Spinal cord (tissue), 10 donors: ENCODE measurements around the gene XYLT1. TPM values are rescaled to one million over a fixed set of nuclear protein-coding genes. Genes with fewer than 3 reads are reported as not detected.
A peak's percentile ranks its signal among the peaks of the same experiment; 100 is the strongest.

Source experiments
- DNase-seq, 6 donors: peaks; one replicate each; pipeline versions ENCODE4 v3.0.0 to v3.0.0-alpha.2; 2013 to 2015; ENCODE audit warnings: low spot score in 6 of 6, low read depth in 4 of 6
- H3K27ac ChIP-seq: one replicate; pipeline ENCODE4 v1.5.1; 2013; ENCODE audit warnings: low read depth, low read length, control low read depth
- H3K27me3 ChIP-seq: one replicate; pipeline ENCODE4 v1.6.1; 2013; ENCODE audit warnings: low read length; ENCODE audit not compliant: control insufficient read depth, insufficient read depth
- H3K36me3 ChIP-seq: one replicate; pipeline ENCODE4 v1.6.1; 2013; ENCODE audit warnings: low read length; ENCODE audit not compliant: control insufficient read depth, insufficient read depth
- H3K4me1 ChIP-seq: one replicate; pipeline ENCODE4 v1.6.1; 2013; ENCODE audit warnings: low read length; ENCODE audit not compliant: control insufficient read depth, insufficient read depth
- H3K4me3 ChIP-seq: one replicate; pipeline ENCODE4 v1.5.1; 2013; ENCODE audit warnings: low read depth, low read length, control low read depth
- H3K9me3 ChIP-seq: one replicate; pipeline ENCODE4 v1.6.1; 2013; ENCODE audit warnings: low read length; ENCODE audit not compliant: control insufficient read depth, insufficient read depth
- WGBS: methylation state at CpG from one replicate; pipeline ENCODE4 v1.1.5; 2013; ENCODE audit warnings: missing lambda C conversion rate; ENCODE audit not compliant: insufficient coverage; 5-methylcytosine and 5-hydroxymethylcytosine counted together
- polyA plus RNA-seq, 2 donors: library from polyadenylated mRNA; unstranded; fragments of 120-200 nt; gene quantifications; one replicate each; pipeline ENCODE4 v1.2.1, GENCODE V29; 2013; ENCODE audit not compliant: insufficient read length in 2 of 2
- total RNA-seq, 2 donors: library from RNA; depleted of rRNA in 1 of 2; stranded (reverse); fragments of 120-200 nt in 1 of 2; fragments of >200 nt in 1 of 2; gene quantifications; one replicate each; pipeline versions ENCODE4 v1.2.3 to v1.2.4, GENCODE V29; 2013 to 2014
- donor health status: healthy.

Gene XYLT1
- total and polyA plus RNA-seq, 4 donors, result 13.0 to 17.0 (median 15.2) TPM

- Histone ChIP-seq H3K4me3 (no peak overlapping the region), H3K27ac (no peak overlapping the region), H3K4me1 (peaks cover 12% of the 10 kb centered on the region), H3K9me3 (no peaks in the 10 kb centered on the region), H3K36me3 (no peaks in the 10 kb centered on the region), H3K27me3 (peaks cover 2% of the 10 kb centered on the region)
- 90% methylated on average over 11 of the region's 11 CpGs for WGBS
- DNase-seq, result no peak
Measured at GRCh38 chr16:17348826-17349225, 121.9 kb downstream of the XYLT1 start.

- Histone ChIP-seq H3K27ac (no peak overlapping the region), H3K4me3 (no peak overlapping the region), H3K27me3 (peaks cover 2% of the 10 kb centered on the region), H3K36me3 (no peaks in the 10 kb centered on the region), H3K4me1 (peaks cover 14% of the 10 kb centered on the region), H3K9me3 (no peaks in the 10 kb centered on the region)
- DNase-seq, result no peak
- WGBS, result 100% methylated on average over 9 of the region's 11 CpGs
Measured at GRCh38 chr16:17348042-17348783, 122.5 kb downstream of the XYLT1 start.

- WGBS, result 80% methylated on average over 2 of the region's 5 CpGs
- H3K27me3 ChIP-seq, result peaks cover 2% of the 10 kb centered on the region
- no peaks in the 10 kb centered on the region for H3K36me3 ChIP-seq
- peaks cover 19% of the 10 kb centered on the region for H3K4me1 ChIP-seq
- no peak overlapping the region for H3K4me3 ChIP-seq
- DNase-seq, result no peak
- H3K27ac ChIP-seq, result no peak overlapping the region
- H3K9me3 ChIP-seq, result no peaks in the 10 kb centered on the region
Measured at GRCh38 chr16:17347624-17348023, 123.1 kb downstream of the XYLT1 start.

GRCh38 chr16:17346621-17347569 lies 123.9 kb downstream of the XYLT1 start:
- Histone ChIP-seq H3K4me1 (peaks cover 19% of the 10 kb centered on the region), H3K27ac (peak overlapping the region; percentile 12), H3K9me3 (no peaks in the 10 kb centered on the region), H3K4me3 (no peak overlapping the region), H3K27me3 (no peaks in the 10 kb centered on the region), H3K36me3 (peaks cover 3% of the 10 kb centered on the region)
- no peak for DNase-seq
- WGBS, result 87% methylated on average over 5 of the region's 12 CpGs

- Histone ChIP-seq H3K27ac (no peak overlapping the region), H3K4me3 (no peak overlapping the region), H3K36me3 (peaks cover 3% of the 10 kb centered on the region), H3K4me1 (peaks cover 19% of the 10 kb centered on the region), H3K27me3 (no peaks in the 10 kb centered on the region), H3K9me3 (no peaks in the 10 kb centered on the region)
- WGBS, result 59% methylated on average over 5 of the region's 5 CpGs
- DNase-seq, result no peak
Measured at GRCh38 chr16:17345043-17345442, 125.7 kb downstream of the XYLT1 start.

GRCh38 chr16:17343728-17344127 lies 127.0 kb downstream of the XYLT1 start:
- Histone ChIP-seq H3K9me3 (no peaks in the 10 kb centered on the region), H3K27ac (no peak overlapping the region), H3K4me3 (no peak overlapping the region), H3K36me3 (peaks cover 3% of the 10 kb centered on the region), H3K4me1 (peaks cover 17% of the 10 kb centered on the region), H3K27me3 (no peaks in the 10 kb centered on the region)
- WGBS, result 70% methylated on average over 5 of the region's 8 CpGs
- no peak for DNase-seq

GRCh38 chr16:17343028-17343427 lies 127.7 kb downstream of the XYLT1 start:
- WGBS, result 72% methylated on average over 10 of the region's 10 CpGs
- Histone ChIP-seq H3K4me1 (peaks cover 17% of the 10 kb centered on the region), H3K27ac (no peak overlapping the region), H3K4me3 (no peak overlapping the region), H3K9me3 (no peaks in the 10 kb centered on the region), H3K27me3 (no peaks in the 10 kb centered on the region), H3K36me3 (peaks cover 3% of the 10 kb centered on the region)
- no peak for DNase-seq

- DNase-seq, result no peak
- WGBS, result 96% methylated on average over 2 of the region's 2 CpGs
Measured at GRCh38 chr16:17342031-17342430, 128.7 kb downstream of the XYLT1 start.

GRCh38 chr16:17340804-17341203 lies 130.0 kb downstream of the XYLT1 start:
- no peak for DNase-seq

More at GRCh38 chr16:17342031-17342430, 128.7 kb downstream of the XYLT1 start:
- peaks cover 13% of the 10 kb centered on the region for H3K4me1 ChIP-seq
- H3K4me3 ChIP-seq, result no peak overlapping the region
- H3K9me3 ChIP-seq, result no peaks in the 10 kb centered on the region
- no peak overlapping the region for H3K27ac ChIP-seq
- H3K36me3 ChIP-seq, result peaks cover 3% of the 10 kb centered on the region
- no peaks in the 10 kb centered on the region for H3K27me3 ChIP-seq

More at GRCh38 chr16:17340804-17341203, 130.0 kb downstream of the XYLT1 start:
- no peak overlapping the region for H3K27ac ChIP-seq
- H3K36me3 ChIP-seq, result peaks cover 3% of the 10 kb centered on the region
- H3K4me3 ChIP-seq, result no peak overlapping the region
- no peaks in the 10 kb centered on the region for H3K27me3 ChIP-seq
- H3K9me3 ChIP-seq, result no peaks in the 10 kb centered on the region
- no CpG with 5 or more reads among the region's 4 CpGs for WGBS
- peaks cover 8% of the 10 kb centered on the region for H3K4me1 ChIP-seq
